ENCODE measurements around the gene NFIC. TPM values are rescaled to one million over a fixed set of nuclear protein-coding genes. Genes with fewer than 3 reads are reported as not detected.

The NFIC gene
- total RNA-seq, 1 donor from 2014 or later, result 32.9 TPM

DNA sequence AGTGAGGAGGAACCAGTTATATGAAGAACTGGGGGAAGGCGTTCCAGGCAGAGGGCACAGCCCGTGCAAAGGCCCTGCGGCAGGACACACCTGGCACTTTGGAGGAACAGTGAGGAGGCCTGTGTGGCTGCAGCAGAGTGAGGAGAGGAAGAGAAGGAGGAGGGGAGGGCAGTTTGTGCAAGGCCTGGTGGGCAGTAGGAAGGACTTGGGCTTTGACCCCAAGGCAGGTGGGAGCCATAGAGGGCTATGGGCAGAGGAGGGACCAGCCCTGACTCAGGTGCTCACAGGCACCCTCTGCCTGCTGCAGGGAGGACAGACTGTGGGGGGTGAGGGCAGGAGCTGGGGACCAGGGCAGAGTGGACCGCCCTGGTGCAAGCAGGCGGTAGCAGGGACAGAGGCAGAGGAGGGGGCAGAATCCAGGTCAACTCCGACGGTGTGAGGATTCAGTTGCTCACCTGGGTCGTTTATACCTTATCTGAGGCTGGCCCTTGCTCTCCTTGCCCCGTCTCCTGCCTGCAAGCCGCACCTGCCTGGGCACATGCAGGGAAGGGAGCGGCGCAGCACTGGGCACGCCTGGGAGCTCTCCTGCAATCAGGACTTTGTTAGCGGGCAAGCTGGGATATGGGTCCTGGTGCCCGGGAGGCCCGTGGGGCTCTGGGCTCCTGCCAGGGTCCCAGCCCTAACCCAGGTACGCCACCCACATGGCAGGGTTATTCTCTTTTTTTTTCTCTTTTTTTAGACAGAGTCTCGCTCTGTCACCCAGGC is 34.8 kb downstream of the NFIC start:
- H3K9me3 Mint-ChIP-seq, result peaks cover 5% of the 10 kb centered on the region
- H3K27me3 Mint-ChIP-seq (ENCODE audit: low read depth), result peaks cover 12% of the 10 kb centered on the region
- no peak for DNase-seq (ENCODE audit: low spot score in 2 of 2, unreplicated experiment in 2 of 2)
- TF ChIP-seq, protein P1, sequence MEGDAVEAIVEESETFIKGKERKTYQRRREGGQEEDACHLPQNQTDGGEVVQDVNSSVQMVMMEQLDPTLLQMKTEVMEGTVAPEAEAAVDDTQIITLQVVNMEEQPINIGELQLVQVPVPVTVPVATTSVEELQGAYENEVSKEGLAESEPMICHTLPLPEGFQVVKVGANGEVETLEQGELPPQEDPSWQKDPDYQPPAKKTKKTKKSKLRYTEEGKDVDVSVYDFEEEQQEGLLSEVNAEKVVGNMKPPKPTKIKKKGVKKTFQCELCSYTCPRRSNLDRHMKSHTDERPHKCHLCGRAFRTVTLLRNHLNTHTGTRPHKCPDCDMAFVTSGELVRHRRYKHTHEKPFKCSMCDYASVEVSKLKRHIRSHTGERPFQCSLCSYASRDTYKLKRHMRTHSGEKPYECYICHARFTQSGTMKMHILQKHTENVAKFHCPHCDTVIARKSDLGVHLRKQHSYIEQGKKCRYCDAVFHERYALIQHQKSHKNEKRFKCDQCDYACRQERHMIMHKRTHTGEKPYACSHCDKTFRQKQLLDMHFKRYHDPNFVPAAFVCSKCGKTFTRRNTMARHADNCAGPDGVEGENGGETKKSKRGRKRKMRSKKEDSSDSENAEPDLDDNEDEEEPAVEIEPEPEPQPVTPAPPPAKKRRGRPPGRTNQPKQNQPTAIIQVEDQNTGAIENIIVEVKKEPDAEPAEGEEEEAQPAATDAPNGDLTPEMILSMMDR (IDR thresholded peaks at IDR 0.05; ENCODE audit: unreplicated experiment), result no peak
- no peak overlapping the region for H3K27ac Mint-ChIP-seq
- H3K4me3 Mint-ChIP-seq, result no peak overlapping the region
- H3K36me3 Mint-ChIP-seq, result peaks cover 3% of the 10 kb centered on the region
- H3K4me1 Mint-ChIP-seq, result peaks cover 2% of the 10 kb centered on the region

DNA sequence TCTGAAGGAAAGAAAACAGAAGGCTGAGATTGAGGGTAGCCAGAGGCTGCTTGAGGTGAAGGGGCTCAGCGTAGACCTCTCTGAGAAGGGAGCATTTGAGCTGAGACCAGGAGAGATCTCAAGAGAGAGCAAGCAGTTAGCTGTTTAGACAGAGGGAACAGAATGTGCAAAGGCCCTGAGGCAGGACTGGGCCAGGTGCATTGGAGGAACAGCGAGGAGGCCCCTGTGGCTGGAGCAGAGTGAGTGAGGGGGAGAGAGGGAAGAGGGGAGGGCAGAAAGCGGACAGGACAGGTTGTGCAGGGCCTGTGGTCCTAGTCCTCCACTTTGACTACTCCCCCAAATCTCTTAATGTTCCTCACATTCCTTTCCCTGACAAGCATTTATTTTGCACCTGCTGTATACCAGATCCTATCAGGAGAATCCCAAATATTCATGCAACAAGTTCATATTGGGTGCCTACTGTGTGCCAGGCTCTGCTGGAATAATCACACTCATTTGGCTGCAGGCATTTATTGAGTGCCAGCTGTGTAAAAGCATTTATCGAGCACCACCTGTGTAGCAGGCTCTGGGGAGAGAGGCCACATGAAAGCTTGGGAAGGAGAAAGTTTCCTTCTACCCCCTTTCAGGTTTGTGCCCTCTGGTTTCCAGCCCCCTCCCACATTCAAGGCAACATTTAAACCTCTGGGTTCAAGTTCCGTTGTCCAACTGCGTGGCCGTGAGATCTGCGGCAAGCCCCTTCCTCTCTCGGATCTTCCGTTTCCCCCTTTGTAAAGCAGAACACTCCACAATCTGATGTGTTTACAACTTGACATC is 36.5 kb downstream of the NFIC start:
- TF ChIP-seq, protein P1 (IDR thresholded peaks at IDR 0.05; ENCODE audit: unreplicated experiment), result no peak
- Mint-ChIP-seq H3K27ac (no peak overlapping the region), H3K9me3 (peaks cover 5% of the 10 kb centered on the region), H3K4me1 (peaks cover 2% of the 10 kb centered on the region), H3K36me3 (peaks cover 3% of the 10 kb centered on the region), H3K27me3 (ENCODE audit: low read depth) (peaks cover 10% of the 10 kb centered on the region), H3K4me3 (no peak overlapping the region)
- no peak for DNase-seq (ENCODE audit: low spot score in 2 of 2, unreplicated experiment in 2 of 2)

DNA sequence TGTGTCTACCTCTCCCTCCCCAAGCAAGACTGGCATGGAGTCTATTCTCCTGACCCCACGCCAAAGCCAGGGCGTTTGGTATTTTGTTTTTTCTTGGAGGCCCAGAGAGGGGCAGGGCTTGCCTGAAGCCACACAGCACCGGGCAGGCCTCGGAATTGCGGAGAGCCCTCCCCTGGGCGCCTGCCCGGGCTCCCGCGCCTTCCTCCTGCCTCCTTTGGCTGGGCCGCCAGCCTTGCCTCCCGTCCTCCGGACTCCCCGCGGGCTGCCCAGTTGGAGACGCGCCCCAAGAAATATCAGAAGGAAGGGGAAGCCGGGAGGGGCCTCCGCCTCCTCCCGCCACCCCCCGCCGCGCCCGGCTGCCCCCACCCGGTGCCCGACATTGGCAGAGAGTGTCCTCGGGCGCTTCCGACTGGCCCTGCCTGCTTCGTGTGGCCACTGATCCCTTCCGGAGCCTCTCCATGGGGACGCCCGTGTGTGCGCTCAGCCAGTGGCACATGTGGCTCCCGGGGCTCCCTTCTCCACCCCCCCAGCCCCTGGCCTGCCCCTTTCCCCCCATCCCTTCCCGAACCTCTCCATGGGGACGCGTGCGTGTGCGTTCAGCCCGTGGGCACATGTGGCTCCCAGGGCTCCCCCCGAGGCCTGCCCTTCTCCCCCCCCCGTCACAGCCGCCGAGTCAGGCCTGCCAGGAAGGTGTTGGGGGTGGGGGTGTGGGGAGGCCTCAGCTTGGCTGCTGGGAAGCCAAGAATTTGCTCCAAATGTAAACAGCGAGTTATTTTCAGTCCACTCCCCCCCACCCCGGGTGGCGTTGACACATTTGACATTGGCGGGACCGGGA is 37.3 kb downstream of the NFIC start:
- no peak for DNase-seq (ENCODE audit: low spot score in 2 of 2, unreplicated experiment in 2 of 2)
- TF ChIP-seq, protein P1 (IDR thresholded peaks at IDR 0.05; ENCODE audit: unreplicated experiment), result no peak
- Mint-ChIP-seq H3K9me3 (peaks cover 5% of the 10 kb centered on the region), H3K4me3 (no peak overlapping the region), H3K36me3 (peaks cover 3% of the 10 kb centered on the region), H3K27ac (no peak overlapping the region), H3K4me1 (peaks cover 2% of the 10 kb centered on the region), H3K27me3 (ENCODE audit: low read depth) (peaks cover 10% of the 10 kb centered on the region)

DNA sequence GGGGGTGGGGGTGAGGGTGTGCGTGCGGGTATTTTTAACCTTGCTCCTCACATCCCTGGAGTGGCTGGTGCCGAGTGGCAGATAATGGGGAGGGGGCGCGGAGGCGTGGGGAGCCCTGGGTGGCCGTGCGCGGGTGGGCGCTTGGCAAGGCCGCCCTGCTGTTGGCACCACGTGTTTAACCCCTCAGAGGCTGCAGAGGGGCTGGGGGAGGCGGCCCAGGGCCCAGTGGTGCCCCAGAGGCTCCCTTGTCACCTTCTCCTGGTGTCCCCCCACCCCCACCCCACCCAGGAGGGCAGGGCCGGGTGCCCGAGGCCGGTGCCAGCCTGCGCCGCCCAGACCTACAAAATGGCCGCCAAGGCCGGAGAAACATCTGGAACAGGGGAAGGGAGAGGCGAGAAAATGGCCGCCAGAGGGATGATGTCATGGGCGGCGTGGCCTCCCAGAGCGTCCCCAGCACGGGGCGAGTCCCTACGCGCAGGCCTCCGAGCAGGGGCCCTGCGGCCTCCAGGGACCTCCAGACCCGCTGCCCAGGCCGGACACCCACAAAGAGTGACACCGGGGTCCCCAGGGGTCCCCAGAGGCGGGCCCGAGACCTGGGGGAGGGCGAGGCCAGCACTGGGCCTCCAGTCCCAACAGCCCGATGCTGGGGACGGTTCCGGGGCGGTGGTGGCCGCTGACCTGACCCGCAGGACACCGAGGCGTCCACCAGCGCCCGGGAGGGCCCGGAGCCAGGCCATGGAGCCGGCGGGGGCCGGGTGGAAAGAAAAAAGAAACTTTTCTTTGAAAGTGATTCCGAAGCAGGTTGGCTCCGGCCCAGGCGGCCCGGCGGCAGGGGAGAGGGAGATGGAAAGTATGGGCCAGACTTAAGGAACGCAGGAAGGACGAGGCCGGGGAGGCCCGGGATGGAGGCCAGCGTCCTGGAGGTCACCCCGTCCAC is 38.2 kb downstream of the NFIC start:
- Mint-ChIP-seq H3K27ac (no peak overlapping the region), H3K4me1 (peaks cover 2% of the 10 kb centered on the region), H3K36me3 (peaks cover 3% of the 10 kb centered on the region), H3K27me3 (ENCODE audit: low read depth) (peaks cover 5% of the 10 kb centered on the region), H3K9me3 (peaks cover 5% of the 10 kb centered on the region), H3K4me3 (no peak overlapping the region)
- TF ChIP-seq, protein P1 (IDR thresholded peaks at IDR 0.05; ENCODE audit: unreplicated experiment), result no peak
- no peak for DNase-seq (ENCODE audit: low spot score in 2 of 2, unreplicated experiment in 2 of 2)

Data from mesothelial cell of epicardium (in vitro differentiated cells).